SIG-M5 treated with dmso at 0.1 percent for 504 hours (cell line): Measurements from ENCODE around the gene ROS1.
A peak's percentile ranks its signal among the peaks of the same experiment; 100 is the strongest.
"Not testable (repeated sequence)": the region's sequence is repeated elsewhere in the genome, so short reads cannot be mapped to it uniquely, and the experiment has no call there.

Experiments used
- DNase-seq: peaks from one replicate; lab custom pipeline; 2025; ENCODE audit not compliant: unreplicated experiment; lab: John Stamatoyannopoulos, UW

ROS1 gene

GRCh38 chr6:117384659-117385058 is 41.1 kb downstream of the ROS1 start:
- DNase-seq, result no peak

DNA sequence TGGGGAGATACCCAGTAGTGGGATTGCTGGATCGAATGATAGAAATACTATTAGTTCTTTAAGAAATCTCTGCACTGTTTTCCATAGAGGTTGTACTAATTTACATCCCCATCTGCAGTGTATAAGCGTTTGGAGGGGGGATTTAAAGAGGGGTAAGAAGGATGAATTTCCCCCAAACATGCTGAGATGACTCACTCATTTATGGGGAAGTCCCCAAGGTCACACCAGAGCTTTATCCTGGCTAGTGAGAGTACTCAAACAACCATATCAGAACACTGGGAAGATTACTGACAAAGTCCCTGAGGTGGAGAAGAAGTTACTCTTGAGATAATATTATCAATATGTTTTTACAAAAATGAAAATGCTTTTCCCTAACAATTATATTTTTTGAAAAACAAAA is 44.0 kb downstream of the ROS1 start:
- no peak for DNase-seq

DNA sequence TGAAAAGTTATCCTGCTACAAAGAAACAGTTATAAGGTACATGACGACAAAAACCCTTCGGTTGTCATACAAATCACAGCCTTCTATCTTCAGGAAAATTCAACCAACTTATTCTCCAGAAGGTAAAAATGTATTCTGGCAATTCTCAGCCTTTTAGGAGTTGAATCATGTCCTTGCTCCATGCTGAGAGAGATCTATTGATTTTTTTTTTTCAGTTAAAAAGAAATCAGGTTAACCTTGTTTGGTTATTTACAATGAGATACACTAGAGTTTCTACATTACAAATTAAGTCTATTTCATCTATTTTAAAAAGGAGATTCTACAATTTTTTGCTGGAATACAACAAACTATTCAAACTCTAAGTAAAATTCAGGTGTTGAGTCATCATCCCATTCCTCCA is 45.4 kb downstream of the ROS1 start:
- no peak for DNase-seq

- no peak for DNase-seq
Measured at GRCh38 chr6:117375446-117375845, 50.3 kb downstream of the ROS1 start.

DNA sequence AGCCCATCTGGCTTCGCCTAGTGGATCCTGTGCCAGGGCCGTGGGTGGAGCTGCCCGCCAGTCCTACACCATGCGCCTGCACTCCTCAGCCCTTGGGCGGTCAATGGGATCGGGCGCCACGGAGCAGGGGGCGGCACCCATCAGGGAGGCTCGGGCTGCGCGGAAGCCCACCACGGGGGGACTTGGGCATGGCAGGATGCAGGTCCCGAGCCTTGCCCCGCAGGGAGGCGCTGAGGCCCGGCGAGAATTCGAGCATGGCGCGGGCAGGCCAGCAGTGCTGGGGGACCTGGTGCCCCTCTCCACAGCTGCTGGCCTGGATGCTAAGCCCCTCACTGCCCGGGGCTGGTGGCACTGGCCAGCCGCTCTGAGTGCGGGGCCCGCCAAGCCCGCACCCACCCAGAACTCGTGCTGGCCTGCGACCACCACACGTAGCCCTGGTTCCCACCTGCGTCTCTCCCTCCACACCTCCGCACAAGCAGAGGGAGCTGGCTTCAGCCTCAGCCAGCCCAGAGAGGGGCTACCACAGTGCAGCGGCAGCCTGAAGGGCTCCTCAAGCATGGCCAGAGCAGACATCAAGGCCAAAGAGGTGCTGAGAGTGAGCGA is 52.4 kb downstream of the ROS1 start:
- no peak for DNase-seq

DNA sequence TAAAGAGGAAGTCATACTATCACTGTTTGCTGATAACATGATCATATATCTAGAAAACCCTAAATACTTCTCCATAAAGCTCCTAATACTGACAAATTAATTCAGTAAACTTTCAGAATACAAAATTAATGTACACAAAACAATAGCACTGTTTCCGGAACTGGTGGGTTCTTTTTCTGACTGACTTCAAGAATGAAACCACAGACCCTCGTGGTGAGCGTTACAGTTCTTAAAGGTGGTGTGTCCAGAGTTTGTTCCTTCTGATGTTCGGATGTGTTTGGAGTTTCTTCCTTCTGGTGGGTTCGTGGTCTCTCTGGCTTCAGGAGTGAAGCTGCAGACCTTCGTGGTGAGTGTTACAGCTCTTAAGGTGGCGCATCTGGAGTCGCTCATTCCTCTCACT is 53.5 kb downstream of the ROS1 start:
- not testable (repeated sequence) for DNase-seq

- no peak for DNase-seq
Measured at GRCh38 chr6:117371492-117371891, 54.2 kb downstream of the ROS1 start.

GRCh38 chr6:117359581-117359980 is 66.2 kb downstream of the ROS1 start:
- peak; percentile 62 for DNase-seq

DNA sequence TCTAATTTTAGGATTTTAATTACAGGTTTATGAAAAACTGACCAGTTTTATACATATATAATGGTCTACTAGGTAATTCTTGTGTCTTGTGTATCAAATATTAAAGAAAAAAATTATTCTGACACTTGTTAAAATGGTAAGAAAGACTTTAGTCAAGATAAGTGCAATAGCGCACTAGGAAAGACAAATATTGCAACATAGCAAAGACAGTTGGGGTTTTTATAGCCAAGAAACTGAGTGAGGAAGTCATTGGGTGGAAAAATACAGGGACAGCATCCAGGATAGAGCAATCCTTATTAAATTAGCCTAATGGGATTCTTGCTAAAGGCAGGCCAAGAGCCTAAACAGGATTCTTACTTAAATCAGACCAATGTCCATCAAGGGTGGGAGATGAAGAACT is 71.1 kb downstream of the ROS1 start:
- peak; percentile 61 for DNase-seq

DNA sequence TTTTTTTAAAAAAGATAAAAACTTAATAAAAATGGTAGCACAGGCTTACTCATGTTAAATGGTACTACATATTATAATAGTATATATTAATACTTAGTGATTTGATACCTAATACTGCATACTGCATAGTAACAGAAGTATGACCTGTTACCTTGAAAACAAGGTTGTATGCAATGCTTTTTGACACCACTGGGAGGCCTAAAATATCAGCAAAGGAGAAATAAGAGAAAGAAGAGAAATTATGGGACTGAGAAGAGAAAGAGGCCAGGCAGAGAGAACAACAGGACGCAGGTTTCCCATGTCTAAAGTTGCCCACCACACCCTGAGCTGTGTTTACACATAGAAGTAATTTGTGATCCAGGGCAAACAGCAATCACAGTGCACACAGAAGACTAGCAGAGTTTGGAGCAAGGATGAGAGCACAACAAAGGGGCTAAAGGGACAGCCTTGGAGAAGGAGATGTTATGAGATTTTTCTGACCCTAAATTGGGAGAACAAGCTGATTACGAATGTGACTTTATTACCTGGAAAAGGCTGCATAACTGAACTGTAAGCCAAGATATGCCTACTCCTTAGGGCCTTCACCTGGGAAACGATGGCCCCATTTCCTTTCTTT is 73.2 kb downstream of the ROS1 start:
- DNase-seq, result peak; percentile 24

DNA sequence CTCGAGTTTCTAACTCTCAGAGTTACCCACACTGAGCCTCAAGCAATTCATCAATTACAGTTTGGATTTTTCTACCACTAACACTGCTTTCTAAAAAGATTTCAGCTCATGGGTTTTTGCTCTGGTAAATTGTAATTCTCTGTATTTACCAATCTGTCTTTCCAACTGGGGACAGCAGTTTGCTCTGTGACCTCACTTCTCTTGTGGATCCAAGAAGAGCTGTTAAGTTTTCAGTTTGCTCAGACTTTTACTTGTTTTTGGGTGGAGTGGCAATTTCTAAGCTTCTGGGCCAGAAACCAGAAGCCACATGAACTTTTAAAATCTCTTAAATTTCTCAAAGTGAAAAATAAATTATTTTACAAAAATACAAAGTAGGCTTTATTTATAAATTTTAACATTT is 74.2 kb downstream of the ROS1 start:
- no peak for DNase-seq

GRCh38 chr6:117346142-117346930 is 79.4 kb downstream of the ROS1 start:
- peak; percentile 55 for DNase-seq

- no peak for DNase-seq
Measured at GRCh38 chr6:117345292-117345610, 80.5 kb downstream of the ROS1 start.

GRCh38 chr6:117344444-117345291 is 81.1 kb downstream of the ROS1 start:
- no peak for DNase-seq

DNA sequence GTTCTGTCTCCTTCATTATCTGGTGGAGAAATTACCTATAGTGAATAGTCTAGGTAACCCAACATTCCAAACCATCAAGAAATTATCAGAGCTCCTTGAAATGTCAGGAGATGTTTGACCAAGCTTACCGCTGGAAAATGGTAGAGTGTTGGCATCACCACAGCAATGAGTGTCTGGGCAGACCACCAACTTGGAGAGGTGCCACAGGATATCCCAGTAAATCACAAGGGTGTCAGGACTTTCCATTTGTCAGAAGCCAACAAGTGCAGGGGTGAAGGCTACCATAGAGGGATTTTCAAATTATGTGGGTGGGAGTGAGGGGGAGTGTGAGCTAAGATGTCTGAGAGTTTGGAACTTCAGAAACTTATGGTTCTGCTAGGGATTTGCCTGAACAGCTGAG is 87.2 kb downstream of the ROS1 start:
- DNase-seq, result no peak

DNA sequence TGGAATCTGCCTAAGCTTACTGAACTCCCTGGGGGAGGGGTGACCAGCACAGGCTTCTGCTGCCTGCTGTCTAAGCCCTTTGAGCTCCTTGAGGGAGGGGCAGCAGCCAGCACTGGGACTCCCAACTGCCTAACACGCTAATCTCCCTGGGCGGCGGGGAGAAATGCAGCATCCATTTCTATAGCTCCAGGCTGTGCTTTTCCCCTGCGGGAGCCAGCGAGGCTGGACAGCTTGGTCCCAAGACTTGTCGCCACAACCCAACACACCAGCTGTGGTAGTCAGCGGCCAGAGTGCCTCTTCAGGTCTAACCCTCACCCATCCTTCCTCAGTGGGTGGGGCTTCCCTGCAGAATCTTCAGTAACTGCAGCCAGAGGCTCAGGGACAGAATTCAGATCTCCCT is 95.8 kb downstream of the ROS1 start:
- DNase-seq, result no peak

- no peak for DNase-seq
Measured at GRCh38 chr6:117328500-117328899, 97.2 kb downstream of the ROS1 start.

DNA sequence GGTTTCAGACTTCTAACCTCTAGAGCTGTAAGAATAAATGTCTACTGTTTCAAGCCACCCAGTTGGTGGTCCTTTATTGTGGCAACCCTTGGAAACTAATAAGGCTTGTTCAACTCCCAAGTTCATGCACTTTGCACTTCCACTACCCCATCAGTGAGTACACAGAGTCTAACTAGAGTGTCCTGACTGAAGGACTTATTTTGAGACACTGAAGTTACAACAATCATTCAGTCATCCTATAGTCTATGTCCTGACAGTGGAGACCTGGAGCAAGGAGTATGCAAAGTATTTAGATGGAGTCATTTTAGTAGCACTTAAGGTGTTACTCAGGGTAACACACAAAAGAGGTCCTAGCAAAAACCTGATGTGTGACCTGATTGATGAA is 97.7 kb downstream of the ROS1 start:
- DNase-seq, result no peak

DNA sequence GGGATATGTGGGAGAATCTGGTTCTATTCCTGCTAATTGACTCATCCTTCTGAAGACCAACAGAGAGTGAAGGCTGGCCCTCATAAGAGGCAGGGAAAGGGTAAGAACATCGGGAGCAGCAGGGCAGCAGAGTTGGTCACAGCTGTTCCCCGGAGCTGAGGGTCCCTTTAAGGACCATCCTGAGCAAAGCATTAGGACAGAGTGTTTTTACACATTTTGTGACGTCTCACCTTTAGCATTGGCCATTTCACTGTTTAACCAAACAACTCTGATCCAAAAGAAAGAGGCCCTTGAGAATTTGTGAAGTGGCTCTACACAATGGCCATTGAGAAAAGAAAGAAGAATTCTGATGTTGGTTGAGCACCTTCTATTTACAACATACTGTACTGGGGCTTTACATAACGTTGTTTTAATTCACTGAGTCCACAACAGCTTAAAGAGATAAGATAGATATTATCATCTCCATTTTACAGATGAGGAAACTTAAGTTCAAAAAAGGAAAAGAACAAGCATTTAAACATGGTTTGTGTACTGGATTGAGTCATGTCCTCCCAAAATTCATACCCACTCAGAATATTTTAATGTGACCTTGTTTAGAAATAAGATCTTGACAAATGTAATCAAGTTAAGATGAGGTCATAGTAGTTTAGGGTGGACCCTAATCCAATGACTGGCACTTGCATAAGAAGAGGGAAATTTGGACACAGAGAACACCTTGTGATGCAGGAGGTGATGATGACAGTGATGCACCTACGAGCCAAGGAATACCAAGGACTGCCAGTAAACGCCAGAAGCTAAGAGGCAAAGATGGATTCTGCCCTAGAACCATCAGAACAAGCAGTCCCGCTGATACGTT is 98.4 kb downstream of the ROS1 start:
- DNase-seq, result no peak

- DNase-seq, result no peak
Measured at GRCh38 chr6:117326396-117326795, 99.3 kb downstream of the ROS1 start.

- DNase-seq, result peak; percentile 4
Measured at GRCh38 chr6:117317261-117317660, 108.5 kb downstream of the ROS1 start.
